ENCODE measurements around the gene VTI1A.

Gene VTI1A

GRCh38 chr10:112565434-112566053, 118.5 kb downstream of the VTI1A start:
- Histone ChIP-seq H3K9me3 (ENCODE audit: control insufficient read depth, low read length) (no peaks in the 10 kb centered on the region), H3K4me1 (ENCODE audit: control insufficient read depth, insufficient read depth, low read length) (peaks cover 17% of the 10 kb centered on the region), H3K36me3 (ENCODE audit: control insufficient read depth, insufficient read depth, low read length, severe bottlenecking) (no peaks in the 10 kb centered on the region), H3K27me3 (replicated peaks; ENCODE audit: control insufficient read depth, insufficient read depth, low read length) (no peaks in the 10 kb centered on the region), H3K9ac (ENCODE audit: low read length) (no peak overlapping the region), H3K4me3 (ENCODE audit: low read length) (no peak overlapping the region)
- peak; percentile 87 for DNase-seq (ENCODE audit: low read depth)

DNA sequence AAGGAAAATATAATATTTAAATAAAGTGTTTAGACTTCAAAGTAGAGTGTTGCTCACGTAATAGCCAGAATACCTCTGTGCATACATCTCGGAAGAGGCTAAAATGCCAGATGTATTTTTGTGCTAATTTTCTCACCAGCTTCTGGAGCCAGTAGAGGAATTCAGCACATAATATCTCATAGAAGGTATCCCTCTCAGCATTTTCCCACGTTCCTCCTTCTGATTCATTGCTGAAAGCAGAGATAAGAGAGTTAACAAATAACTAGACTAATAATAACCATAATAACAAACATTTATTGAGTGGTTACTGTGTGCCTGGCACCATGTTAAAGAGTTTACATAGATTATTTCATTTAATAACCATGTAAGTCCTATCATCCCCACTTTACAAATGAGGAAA, 123.6 kb downstream of the VTI1A start:
- Histone ChIP-seq H3K9ac (ENCODE audit: low read length) (no peak overlapping the region), H3K4me1 (ENCODE audit: control insufficient read depth, insufficient read depth, low read length) (no peaks in the 10 kb centered on the region), H3K36me3 (ENCODE audit: control insufficient read depth, insufficient read depth, low read length, severe bottlenecking) (no peaks in the 10 kb centered on the region), H3K9me3 (ENCODE audit: control insufficient read depth, low read length) (no peaks in the 10 kb centered on the region), H3K27me3 (replicated peaks; ENCODE audit: control insufficient read depth, insufficient read depth, low read length) (no peaks in the 10 kb centered on the region), H3K4me3 (ENCODE audit: low read length) (no peak overlapping the region)
- no peak for DNase-seq (ENCODE audit: low read depth)

DNA sequence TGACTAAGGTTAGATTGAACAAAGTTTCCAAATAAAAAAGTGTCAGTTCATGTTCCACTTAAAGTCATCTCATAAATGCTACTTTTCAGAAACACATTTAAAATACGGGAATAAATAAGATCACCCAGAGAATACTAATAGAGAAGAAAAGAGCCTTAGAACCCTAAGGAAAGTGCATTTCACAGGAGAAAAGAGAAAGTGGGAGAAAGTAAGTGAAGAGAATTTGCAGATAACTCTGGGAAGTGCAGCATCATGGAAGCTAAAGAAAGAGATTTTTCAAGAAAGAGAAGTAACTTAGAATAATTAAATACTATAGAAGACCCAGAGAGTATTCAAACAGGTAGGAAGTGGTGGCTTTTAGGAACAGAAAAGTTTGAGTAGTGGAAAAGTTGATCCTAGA, 132.6 kb downstream of the VTI1A start:
- Histone ChIP-seq H3K36me3 (ENCODE audit: control insufficient read depth, insufficient read depth, low read length, severe bottlenecking) (no peaks in the 10 kb centered on the region), H3K4me1 (ENCODE audit: control insufficient read depth, insufficient read depth, low read length) (peaks cover 6% of the 10 kb centered on the region), H3K4me3 (ENCODE audit: low read length) (no peak overlapping the region), H3K9ac (ENCODE audit: low read length) (no peak overlapping the region), H3K27me3 (replicated peaks; ENCODE audit: control insufficient read depth, insufficient read depth, low read length) (no peaks in the 10 kb centered on the region), H3K9me3 (ENCODE audit: control insufficient read depth, low read length) (no peaks in the 10 kb centered on the region)
- no peak for DNase-seq (ENCODE audit: low read depth)

DNA sequence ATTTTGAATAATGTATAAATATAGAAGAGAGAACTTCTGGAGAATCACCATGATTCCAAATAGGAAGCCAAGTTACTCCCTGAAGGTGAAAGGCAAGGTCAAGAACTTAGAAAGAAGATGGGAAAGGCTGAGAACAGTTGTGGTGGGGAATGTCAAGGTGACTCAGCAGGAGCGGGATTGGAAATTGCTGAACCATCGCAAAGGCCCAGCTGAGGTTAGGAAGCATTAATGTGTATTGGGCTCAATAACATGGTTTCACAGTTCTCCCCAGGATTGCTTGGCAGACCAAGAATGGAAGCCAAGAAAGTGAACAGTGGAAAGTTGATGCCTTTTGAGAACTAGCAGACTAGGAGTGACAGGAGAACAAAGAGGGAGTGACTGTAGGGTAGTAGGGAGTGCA, 133.3 kb downstream of the VTI1A start:
- no peaks in the 10 kb centered on the region for H3K27me3 ChIP-seq (replicated peaks; ENCODE audit: control insufficient read depth, insufficient read depth, low read length)
- no peak overlapping the region for H3K9ac ChIP-seq (ENCODE audit: low read length)
- H3K4me1 ChIP-seq (ENCODE audit: control insufficient read depth, insufficient read depth, low read length): peaks cover 13% of the 10 kb centered on the region
- H3K36me3 ChIP-seq (ENCODE audit: control insufficient read depth, insufficient read depth, low read length, severe bottlenecking): no peaks in the 10 kb centered on the region
- no peak for DNase-seq (ENCODE audit: low read depth)
- no peak overlapping the region for H3K4me3 ChIP-seq (ENCODE audit: low read length)
- H3K9me3 ChIP-seq (ENCODE audit: control insufficient read depth, low read length): no peaks in the 10 kb centered on the region

DNA sequence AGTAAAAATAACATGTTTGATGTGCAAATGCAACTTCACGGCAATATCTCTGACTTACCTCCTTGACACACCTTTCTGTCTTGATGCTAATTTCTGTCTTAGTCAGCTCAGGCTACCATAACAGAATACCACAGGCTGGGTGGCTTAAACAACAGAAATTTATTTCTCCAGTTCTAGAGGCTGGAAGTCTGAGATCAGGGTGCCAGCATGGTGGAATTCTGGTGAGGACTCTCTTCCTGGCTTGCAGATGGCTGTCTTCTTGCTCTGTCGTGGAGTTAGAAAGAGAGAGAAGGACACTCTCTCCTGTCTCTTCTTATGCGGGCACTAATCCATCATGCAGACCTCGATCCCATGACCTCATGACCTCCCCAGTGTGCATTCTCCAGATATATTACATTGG, 134.9 kb downstream of the VTI1A start:
- no peak overlapping the region for H3K9ac ChIP-seq (ENCODE audit: low read length)
- DNase-seq (ENCODE audit: low read depth): no peak
- H3K9me3 ChIP-seq (ENCODE audit: control insufficient read depth, low read length): no peaks in the 10 kb centered on the region
- H3K4me1 ChIP-seq (ENCODE audit: control insufficient read depth, insufficient read depth, low read length): peaks cover 30% of the 10 kb centered on the region
- no peak overlapping the region for H3K4me3 ChIP-seq (ENCODE audit: low read length)
- H3K27me3 ChIP-seq (replicated peaks; ENCODE audit: control insufficient read depth, insufficient read depth, low read length): no peaks in the 10 kb centered on the region
- H3K36me3 ChIP-seq (ENCODE audit: control insufficient read depth, insufficient read depth, low read length, severe bottlenecking): no peaks in the 10 kb centered on the region

GRCh38 chr10:112583236-112583939, 136.4 kb downstream of the VTI1A start:
- Histone ChIP-seq H3K4me1 (ENCODE audit: control insufficient read depth, insufficient read depth, low read length) (peaks cover 43% of the 10 kb centered on the region), H3K9ac (ENCODE audit: low read length) (no peak overlapping the region), H3K36me3 (ENCODE audit: control insufficient read depth, insufficient read depth, low read length, severe bottlenecking) (no peaks in the 10 kb centered on the region), H3K27me3 (replicated peaks; ENCODE audit: control insufficient read depth, insufficient read depth, low read length) (no peaks in the 10 kb centered on the region), H3K4me3 (ENCODE audit: low read length) (no peak overlapping the region), H3K9me3 (ENCODE audit: control insufficient read depth, low read length) (no peaks in the 10 kb centered on the region)
- DNase-seq (ENCODE audit: low read depth): no peak

- Histone ChIP-seq H3K27me3 (replicated peaks; ENCODE audit: control insufficient read depth, insufficient read depth, low read length) (no peaks in the 10 kb centered on the region), H3K36me3 (ENCODE audit: control insufficient read depth, insufficient read depth, low read length, severe bottlenecking) (no peaks in the 10 kb centered on the region), H3K4me3 (ENCODE audit: low read length) (no peak overlapping the region), H3K4me1 (ENCODE audit: control insufficient read depth, insufficient read depth, low read length) (peaks cover 43% of the 10 kb centered on the region), H3K9ac (ENCODE audit: low read length) (no peak overlapping the region), H3K9me3 (ENCODE audit: control insufficient read depth, low read length) (no peaks in the 10 kb centered on the region)
- DNase-seq (ENCODE audit: low read depth): no peak
Measured at GRCh38 chr10:112584276-112584675, 137.3 kb downstream of the VTI1A start.

DNA sequence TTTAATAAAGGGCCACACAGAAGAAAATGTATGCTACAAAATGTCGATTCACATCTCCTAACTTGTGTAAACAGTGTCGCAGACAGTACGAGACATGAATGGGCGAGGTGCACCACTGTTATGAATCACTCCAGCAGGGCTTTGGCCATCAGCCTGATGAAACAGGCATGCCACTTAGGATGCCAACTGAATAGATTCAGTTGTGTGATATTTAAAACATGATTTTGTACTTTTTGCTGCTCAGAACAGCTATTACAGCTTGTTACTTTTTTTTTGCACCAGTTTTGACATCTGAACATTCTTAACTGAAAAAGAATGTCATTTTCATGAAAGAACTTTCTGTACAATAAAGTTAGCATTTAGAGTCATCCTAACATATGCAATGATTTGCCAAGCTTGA, 138.1 kb downstream of the VTI1A start:
- H3K9ac ChIP-seq (ENCODE audit: low read length): peak overlapping the region; percentile 65
- DNase-seq (ENCODE audit: low read depth): peak; percentile 83
- no peaks in the 10 kb centered on the region for H3K36me3 ChIP-seq (ENCODE audit: control insufficient read depth, insufficient read depth, low read length, severe bottlenecking)
- peak overlapping the region; percentile 38 for H3K4me3 ChIP-seq (ENCODE audit: low read length)
- peaks cover 43% of the 10 kb centered on the region for H3K4me1 ChIP-seq (ENCODE audit: control insufficient read depth, insufficient read depth, low read length)
- no peaks in the 10 kb centered on the region for H3K9me3 ChIP-seq (ENCODE audit: control insufficient read depth, low read length)
- no peaks in the 10 kb centered on the region for H3K27me3 ChIP-seq (replicated peaks; ENCODE audit: control insufficient read depth, insufficient read depth, low read length)

GRCh38 chr10:112585960-112586359, 138.9 kb downstream of the VTI1A start:
- no peaks in the 10 kb centered on the region for H3K27me3 ChIP-seq (replicated peaks; ENCODE audit: control insufficient read depth, insufficient read depth, low read length)
- DNase-seq (ENCODE audit: low read depth): peak; percentile 76
- peak overlapping the region; percentile 65 for H3K9ac ChIP-seq (ENCODE audit: low read length)
- H3K9me3 ChIP-seq (ENCODE audit: control insufficient read depth, low read length): no peaks in the 10 kb centered on the region
- no peaks in the 10 kb centered on the region for H3K36me3 ChIP-seq (ENCODE audit: control insufficient read depth, insufficient read depth, low read length, severe bottlenecking)
- peak overlapping the region; percentile 38 for H3K4me3 ChIP-seq (ENCODE audit: low read length)
- H3K4me1 ChIP-seq (ENCODE audit: control insufficient read depth, insufficient read depth, low read length): peaks cover 43% of the 10 kb centered on the region

- Histone ChIP-seq H3K9ac (ENCODE audit: low read length) (peak overlapping the region; percentile 33), H3K9me3 (ENCODE audit: control insufficient read depth, low read length) (no peaks in the 10 kb centered on the region), H3K4me1 (ENCODE audit: control insufficient read depth, insufficient read depth, low read length) (peaks cover 43% of the 10 kb centered on the region), H3K27me3 (replicated peaks; ENCODE audit: control insufficient read depth, insufficient read depth, low read length) (no peaks in the 10 kb centered on the region), H3K4me3 (ENCODE audit: low read length) (no peak overlapping the region), H3K36me3 (ENCODE audit: control insufficient read depth, insufficient read depth, low read length, severe bottlenecking) (no peaks in the 10 kb centered on the region)
- peak; percentile 52 for DNase-seq (ENCODE audit: low read depth)
Measured at GRCh38 chr10:112587729-112588128, 140.7 kb downstream of the VTI1A start.

DNA sequence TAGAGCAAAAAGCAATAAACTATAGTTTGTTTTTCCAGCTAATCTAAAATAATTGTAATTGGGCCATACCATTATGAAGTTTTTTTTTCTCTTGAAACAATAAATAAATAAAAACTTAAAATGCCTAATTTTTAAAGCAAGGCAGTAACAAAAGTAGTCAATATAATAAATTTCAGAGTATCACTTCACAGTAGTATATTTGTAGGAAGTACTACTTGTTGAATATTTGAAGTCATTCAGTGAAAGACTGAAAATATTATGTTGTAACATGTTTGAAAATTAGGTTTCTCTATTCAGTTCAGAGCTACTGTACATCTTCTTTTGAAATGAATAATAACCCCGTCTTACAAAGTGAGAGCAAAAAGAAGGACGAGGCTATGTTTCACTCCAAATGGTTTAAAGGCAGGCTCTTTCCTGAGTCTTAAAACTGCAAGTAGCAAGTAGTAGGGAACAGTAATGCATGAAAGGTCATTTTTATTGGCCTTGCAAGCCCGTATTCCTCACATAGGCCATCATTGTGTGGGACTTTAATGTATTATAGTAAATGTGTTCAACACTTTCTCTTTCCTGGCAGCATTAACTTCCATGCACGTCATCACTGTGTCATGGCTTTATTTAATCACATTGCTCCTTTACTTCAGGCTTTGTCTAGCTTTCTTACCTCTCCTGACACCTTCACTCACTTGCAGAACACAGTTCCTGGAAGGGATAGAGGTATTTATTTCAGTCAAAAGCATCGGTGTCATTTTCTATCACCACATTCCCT, 141.4 kb downstream of the VTI1A start:
- DNase-seq (ENCODE audit: low read depth): peak; percentile 4
- no peak overlapping the region for H3K4me3 ChIP-seq (ENCODE audit: low read length)

More for the DNA sequence above, 141.4 kb downstream of the VTI1A start:
- no peaks in the 10 kb centered on the region for H3K36me3 ChIP-seq (ENCODE audit: control insufficient read depth, insufficient read depth, low read length, severe bottlenecking)
- H3K9ac ChIP-seq (ENCODE audit: low read length): peak overlapping the region; percentile 33
- no peaks in the 10 kb centered on the region for H3K9me3 ChIP-seq (ENCODE audit: control insufficient read depth, low read length)
- peaks cover 43% of the 10 kb centered on the region for H3K4me1 ChIP-seq (ENCODE audit: control insufficient read depth, insufficient read depth, low read length)
- no peaks in the 10 kb centered on the region for H3K27me3 ChIP-seq (replicated peaks; ENCODE audit: control insufficient read depth, insufficient read depth, low read length)

All from adipocyte (in vitro differentiated cells).